ENCODE results near the gene AOAH. TPM values are rescaled to one million over a fixed set of nuclear protein-coding genes. Genes with fewer than 3 reads are reported as not detected.

Gene AOAH
- total and polyA plus RNA-seq, 2 donors (not counting 3 experiments of a cell fraction or from before 2014, with no cell fraction given), result not detected

GRCh38 chr7:36547416-36547815, 176.9 kb downstream of the AOAH start:
- no peak overlapping the region for H2AFZ ChIP-seq (ENCODE audit: low read depth, low read length)
- no peak overlapping the region for H3K4me3 ChIP-seq (replicated peaks in 1 of 3; ENCODE audit: insufficient read depth in 1 of 3, low read depth in 1 of 3, low read length in 3 of 3)
- no peaks in the 10 kb centered on the region for H3K9me1 ChIP-seq (replicated peaks; ENCODE audit: control insufficient read depth, extremely low read depth, insufficient read depth, low read length)
- TF ChIP-seq MYC (IDR thresholded peaks at IDR 0.05; ENCODE audit: low read depth, low read length) (no peak), EZH2 (IDR thresholded peaks at IDR 0.05; ENCODE audit: borderline replicate concordance, low read depth, low read length, severe bottlenecking) (no peak), CTCF (IDR thresholded peaks at IDR 0.05; ENCODE audit: extremely low read depth in 1 of 2, insufficient read depth in 1 of 2, low read depth in 1 of 2, low read length in 2 of 2) (no peak), MAX (IDR thresholded peaks at IDR 0.05; ENCODE audit: insufficient read depth, insufficient read length) (no peak), GATA2 (IDR thresholded peaks at IDR 0.05; ENCODE audit: insufficient read depth, insufficient read length, low read depth, low read length) (no peak), POLR2AphosphoS5 (IDR thresholded peaks at IDR 0.05; ENCODE audit: insufficient read depth, low read depth, low read length) (no peak), FOS (IDR thresholded peaks at IDR 0.05; ENCODE audit: borderline replicate concordance, insufficient read depth, low read length) (no peak), POLR2A (IDR thresholded peaks at IDR 0.05; ENCODE audit: low read depth, low read length) (no peak), JUN (IDR thresholded peaks at IDR 0.05; ENCODE audit: borderline replicate concordance, insufficient read depth, insufficient read length, low read depth) (no peak)
- DNase-seq (ENCODE audit: low read depth, low spot score) (no peak), FAIRE-seq (no peak)
- H3K9me3 ChIP-seq (replicated peaks; ENCODE audit: control insufficient read depth, insufficient read depth, low read length), result no peaks in the 10 kb centered on the region
- ChIA-PET POLR2A (no interaction called here), CTCF (no interaction called here)
- H3K4me1 ChIP-seq (ENCODE audit: control insufficient read depth, extremely low read depth, insufficient read depth, low read length), result no peaks in the 10 kb centered on the region
- H3K27me3 ChIP-seq (ENCODE audit: control insufficient read depth in 2 of 2, insufficient read depth in 2 of 2, low read length in 2 of 2), result no peaks in the 10 kb centered on the region
- BruUV-seq (replicated peaks), result no TSS peak
- no peak overlapping the region for H3K9ac ChIP-seq (replicated peaks; ENCODE audit: extremely low read depth, insufficient read depth, low read length)
- H3K79me2 ChIP-seq (ENCODE audit: control insufficient read depth, insufficient read depth, low read length), result no peaks in the 10 kb centered on the region
- no peaks in the 10 kb centered on the region for H4K20me1 ChIP-seq (replicated peaks; ENCODE audit: control insufficient read depth, extremely low read depth, insufficient read depth, low read length)
- no peak overlapping the region for H3K27ac ChIP-seq (ENCODE audit: insufficient read depth, low read depth, low read length)
- dilution Hi-C loops (cut with MboI; ENCODE audit: extremely low pct_ligation_motif_present, low sequenced_read_pairs), result no loop called here
- no peak overlapping the region for H3K4me2 ChIP-seq (ENCODE audit: insufficient read depth, low read length)
- intact Hi-C loops (cut with micrococcal nuclease), result no loop called here
- H3K36me3 ChIP-seq (ENCODE audit: control insufficient read depth in 2 of 2, extremely low read depth in 1 of 2, insufficient read depth in 2 of 2, low read length in 2 of 2), result no peaks in the 10 kb centered on the region

Data from endothelial cell of umbilical vein (primary cell).